H1 (cell line): ENCODE results near the gene PRKAR2B. TPM values are rescaled to one million over a fixed set of nuclear protein-coding genes. Genes with fewer than 3 reads are reported as not detected.

Source experiments
- CTCF ChIA-PET: fragments of 300-600 bp; sonication (Branson Sonifier 250); formaldehyde crosslinking; loops from one replicate; lab custom pipeline; 2021; ENCODE audit not compliant: partially characterized antibody; lab: Charles Lee
- POLR2A ChIA-PET: fragments of 300-600 bp; sonication (Branson Sonifier 250); formaldehyde crosslinking; loops from one replicate; lab custom pipeline; 2021; ENCODE audit warnings: inconsistent platforms; ENCODE audit not compliant: partially characterized antibody; lab: Charles Lee
- DNase-seq, 2 experiments: peaks; one replicate each; pipeline versions ENCODE4 v3.0.0 to v3.0.0-alpha.2; 2010 to 2022; ENCODE audit warnings: low spot score in 2 of 2, low read depth in 1 of 2, mixed read lengths in 1 of 2
- FAIRE-seq: peaks from 2 replicates; lab custom pipeline; 2011; peaks lifted over from hg19 to GRCh38; lab: Jason Lieb, UNC
- H2AFZ ChIP-seq: 2 replicates; pipeline ENCODE4 v1.8.1; 2012; ENCODE audit warnings: low read length, inconsistent platforms
- H2AK5ac ChIP-seq: 2 replicates; pipeline ENCODE4 v1.6.1; 2013; ENCODE audit warnings: low read depth, low read length
- H2BK120ac ChIP-seq: replicated peaks from 2 replicates; pipeline ENCODE3; 2013; ENCODE audit warnings: low read depth, low read length, inconsistent platforms
- H2BK12ac ChIP-seq: 2 replicates; pipeline ENCODE4 v1.6.1; 2013; ENCODE audit warnings: low read depth, low read length
- H2BK15ac ChIP-seq: 2 replicates; pipeline ENCODE4 v1.6.1; 2013; ENCODE audit warnings: low read length
- H2BK20ac ChIP-seq: 2 replicates; pipeline ENCODE4 v1.6.1; 2013; ENCODE audit warnings: low read length
- H2BK5ac ChIP-seq: 2 replicates; pipeline ENCODE4 v1.6.1; 2013; ENCODE audit warnings: low read depth, low read length
- H3K14ac ChIP-seq: 2 replicates; pipeline ENCODE4 v1.6.1; 2013; ENCODE audit warnings: inconsistent platforms; ENCODE audit not compliant: insufficient read length
- H3K18ac ChIP-seq: 2 replicates; pipeline ENCODE4 v1.6.1; 2013; ENCODE audit warnings: low read length; ENCODE audit errors: extremely low read depth
- H3K23ac ChIP-seq: 2 replicates; pipeline ENCODE4 v1.6.1; 2013; ENCODE audit warnings: inconsistent platforms; ENCODE audit not compliant: insufficient read length
- H3K23me2 ChIP-seq: 2 replicates; pipeline ENCODE4 v1.6.1; 2013; ENCODE audit warnings: low read depth, low read length
- H3K27ac ChIP-seq: 2 replicates; pipeline ENCODE4 v1.6.1; 2011; ENCODE audit warnings: low read depth, low read length, inconsistent platforms
- H3K27me3 ChIP-seq, 4 experiments: replicated peaks in 1 of 4; 1 replicate in 1 of 4; 2 replicates in 3 of 4; pipeline versions ENCODE4 v1.6.1 to v1.8.1; 2011 to 2013; ENCODE audit warnings: low read length in 3 of 4, mild to moderate bottlenecking in 3 of 4, inconsistent platforms in 2 of 4, mixed read lengths in 2 of 4, moderate library complexity in 1 of 4; ENCODE audit not compliant: control insufficient read depth in 3 of 4, insufficient read depth in 3 of 4; ENCODE audit errors: extremely low read depth in 1 of 4
- H3K36me3 ChIP-seq, 4 experiments: 2 replicates each; pipeline versions ENCODE4 v1.6.1 to v1.8.1; 2011 to 2013; ENCODE audit warnings: mild to moderate bottlenecking in 4 of 4, low read length in 3 of 4, moderate library complexity in 2 of 4, control low read depth in 1 of 4, inconsistent platforms in 1 of 4; ENCODE audit not compliant: insufficient read depth in 4 of 4, control insufficient read depth in 2 of 4
- H3K4ac ChIP-seq: replicated peaks from 2 replicates; pipeline ENCODE3; 2013; ENCODE audit warnings: low read length, low read depth, mixed read lengths, inconsistent platforms; ENCODE audit not compliant: insufficient read length
- H3K4me1 ChIP-seq, 4 experiments: replicated peaks in 1 of 4; 1 replicate in 1 of 4; 2 replicates in 3 of 4; pipeline versions ENCODE4 v1.6.1 to v1.8.1; 2011 to 2013; ENCODE audit warnings: low read length in 3 of 4, inconsistent platforms in 2 of 4, mixed read lengths in 1 of 4; ENCODE audit not compliant: insufficient read depth in 4 of 4, control insufficient read depth in 3 of 4
- H3K4me2 ChIP-seq, 2 experiments: 2 replicates each; pipeline versions ENCODE4 v1.6.1 to v1.8.1; 2011 to 2013; ENCODE audit warnings: low read depth in 2 of 2, low read length in 2 of 2, control low read depth in 1 of 2, inconsistent platforms in 1 of 2, mild to moderate bottlenecking in 1 of 2; ENCODE audit not compliant: insufficient read depth in 1 of 2
- H3K4me3 ChIP-seq, 4 experiments: fragments of 200-600, 300-600 bp in 1 of 4; sonication (generic), shearing (Covaris generic), sonication (Bioruptor Twin) in 1 of 4; 2 replicates each; pipeline versions ENCODE4 v1.5.1 to v1.8.1; 2011 to 2016; ENCODE audit warnings: low read length in 4 of 4, low read depth in 3 of 4, control low read depth in 2 of 4, inconsistent platforms in 2 of 4, mild to moderate bottlenecking in 2 of 4, mixed read lengths in 1 of 4, moderate library complexity in 1 of 4; ENCODE audit not compliant: insufficient read depth in 2 of 4; ENCODE audit errors: extremely low read depth in 1 of 4
- H3K56ac ChIP-seq: replicated peaks from 2 replicates; pipeline ENCODE3; 2013; ENCODE audit warnings: low read depth, mild to moderate bottlenecking, mixed read lengths, low read length, inconsistent platforms; ENCODE audit not compliant: insufficient read length
- H3K79me1 ChIP-seq: 2 replicates; pipeline ENCODE4 v1.6.1; 2013; ENCODE audit warnings: low read depth, low read length, control low read depth
- H3K79me2 ChIP-seq, 2 experiments: 2 replicates each; pipeline versions ENCODE4 v1.6.1 to v1.8.1; 2012 to 2013; ENCODE audit warnings: low read length in 2 of 2, mild to moderate bottlenecking in 2 of 2, inconsistent platforms in 1 of 2; ENCODE audit not compliant: insufficient read depth in 2 of 2, control insufficient read depth in 1 of 2
- H3K9ac ChIP-seq, 4 experiments: replicated peaks in 1 of 4; 1 replicate in 1 of 4; 2 replicates in 3 of 4; pipeline versions ENCODE4 v1.6.1 to v1.8.1; 2011 to 2013; ENCODE audit warnings: low read depth in 3 of 4, low read length in 3 of 4, control low read depth in 2 of 4, mild to moderate bottlenecking in 2 of 4, moderate library complexity in 2 of 4, inconsistent platforms in 1 of 4; ENCODE audit errors: extremely low read depth in 1 of 4
- H3K9me3 ChIP-seq, 2 experiments: 2 replicates each; pipeline versions ENCODE4 v1.6.1 to v1.8.1; 2012 to 2013; ENCODE audit warnings: mild to moderate bottlenecking in 2 of 2, moderate library complexity in 2 of 2, control low read depth in 1 of 2, inconsistent platforms in 1 of 2, low read depth in 1 of 2, low read length in 1 of 2, mixed read lengths in 1 of 2; ENCODE audit not compliant: insufficient read depth in 2 of 2
- H4K20me1 ChIP-seq, 2 experiments: replicated peaks in 1 of 2; 2 replicates each; pipeline versions ENCODE3 to v1.8.1; 2011 to 2013; ENCODE audit warnings: inconsistent platforms in 2 of 2, low read length in 2 of 2, mild to moderate bottlenecking in 1 of 2; ENCODE audit not compliant: insufficient read depth in 2 of 2, control insufficient read depth in 1 of 2
- H4K5ac ChIP-seq: 2 replicates; pipeline ENCODE4 v1.6.1; 2013; ENCODE audit warnings: low read length, low read depth, mixed read lengths, inconsistent platforms; ENCODE audit not compliant: insufficient read length
- H4K8ac ChIP-seq: 2 replicates; pipeline ENCODE4 v1.8.0; 2013; ENCODE audit warnings: mild to moderate bottlenecking, moderate library complexity, low read length, inconsistent platforms; ENCODE audit not compliant: insufficient read depth; ENCODE audit errors: extremely low read depth
- H4K91ac ChIP-seq: replicated peaks from 2 replicates; pipeline ENCODE3; 2013; ENCODE audit warnings: low read length, mixed read lengths, inconsistent platforms; ENCODE audit not compliant: insufficient read length
- BCL11A ChIP-seq, 2 experiments: IDR thresholded peaks; one replicate each; pipeline ENCODE4 v1.6.1; 2011; ENCODE audit warnings: low read depth in 2 of 2, low read length in 2 of 2, mild to moderate bottlenecking in 2 of 2
- TAF7 ChIP-seq: optimal IDR thresholded peaks from 2 replicates; pipeline ENCODE3; 2011; ENCODE audit warnings: low read depth, mild to moderate bottlenecking, inconsistent platforms, low read length, moderate library complexity, borderline replicate concordance
- WGBS, 2 experiments: shearing (Covaris generic) in 1 of 2; methylation state at CpG; one replicate each; pipeline versions ENCODE4 v1.1.6 to v1.1.7; 2013 to 2015; ENCODE audit warnings: low lambda C conversion rate in 2 of 2, mixed read lengths in 2 of 2, inconsistent platforms in 1 of 2, low coverage in 1 of 2, missing lambda C conversion rate in 1 of 2; ENCODE audit not compliant: insufficient replicate concordance in 2 of 2, insufficient coverage in 1 of 2, insufficient read length in 1 of 2; ENCODE audit errors: extremely low coverage in 1 of 2, missing lambda C conversion rate in 1 of 2; 5-methylcytosine and 5-hydroxymethylcytosine counted together
- polyA plus RNA-seq, 7 experiments: library from polyadenylated mRNA; depleted of rRNA in 3 of 7; stranded (reverse) in 5 of 7; unstranded in 2 of 7; fragments of >200 nt in 5 of 7; fragments of 200-250 nt in 2 of 7; gene quantifications; 1 replicate in 5 of 7; 2 replicates in 1 of 7; 4 replicates in 1 of 7; pipeline versions ENCODE4 v1.2.1 to v1.2.3, GENCODE V29; 2011 to 2013; ENCODE audit warnings: missing spikeins in 2 of 7, mixed read lengths in 2 of 7
- total RNA-seq: library from RNA; stranded (reverse); fragmentation: NEBNext Ultra II Directional; extraction: Animal tissue kit (Norgen Biotek cat#: 25700); gene quantifications from 2 replicates; pipeline ENCODE4 v1.2.1, GENCODE V29; 2021

PRKAR2B gene
- total and polyA plus RNA-seq, 2 of the 8 experiments (the other 6 are each of a cell fraction or from before 2014, with no cell fraction given): 10.4 to 37.0 TPM

- Histone ChIP-seq H3K9ac (no peak overlapping the region), H2BK15ac (no peak overlapping the region), H4K5ac (no peak overlapping the region), H3K4me1 (peaks cover 0 to 2% (median 0%) of the 10 kb centered on the region in 4 experiments; a peak in 1 of 7 replicates), H3K56ac (no peak overlapping the region), H2AK5ac (no peak overlapping the region), H2BK120ac (no peak overlapping the region), H3K23me2 (no peaks in the 10 kb centered on the region), H2BK12ac (no peak overlapping the region), H3K4me3 (no peak overlapping the region), H3K4me2 (no peak overlapping the region), H3K27ac (no peak overlapping the region), H2BK5ac (no peak overlapping the region), H3K23ac (no peak overlapping the region), H4K20me1 (no peaks in the 10 kb centered on the region), H2AFZ (no peak overlapping the region), H3K18ac (no peak overlapping the region), H3K79me1 (no peaks in the 10 kb centered on the region; the same call in 1 of the 2 replicates), H2BK20ac (no peak overlapping the region), H4K91ac (no peak overlapping the region), H4K8ac (no peak overlapping the region), H3K14ac (no peak overlapping the region), H3K27me3 (no peaks in the 10 kb centered on the region), H3K36me3 (no peaks in the 10 kb centered on the region; a peak in 1 of 8 replicates), H3K79me2 (no peaks in the 10 kb centered on the region), H3K4ac (no peak overlapping the region), H3K9me3 (no peaks in the 10 kb centered on the region)
- 85% methylated on average over 2 of the region's 2 CpGs; no CpG with 5 or more reads in 1 of the 2 experiments for WGBS, 2 experiments
- ChIA-PET POLR2A (no interaction called here), CTCF (interaction anchor here (1.1 to 1.8 kb wide), 3 partner anchors 10 to 67 kb away, joined by 3 to 7 read pairs (median 3); no protein-coding TSS in a partner anchor)
- FAIRE-seq (no peak), DNase-seq (no peak)
- TF ChIP-seq TAF7 (no peak), BCL11A (IDR thresholded peaks at IDR 0.05; ENCODE audit: low read depth in 2 of 2, low read length in 2 of 2) (no peak)
These were observed 36.0 kb downstream of the PRKAR2B start for GRCh38 chr7:107080533-107080932.
